Neural progenitor cell (in vitro differentiated cells): ENCODE results near the gene AASDHPPT. TPM values are rescaled to one million over a fixed set of nuclear protein-coding genes. Genes with fewer than 3 reads are reported as not detected.

Experiments
- DNase-seq: peaks from one replicate; pipeline ENCODE4 v3.0.0-alpha.2; 2016; ENCODE audit warnings: low spot score
- H2AFZ ChIP-seq: fragments of 200-600 bp; sonication (generic); replicated peaks from 2 replicates; pipeline ENCODE4 v1.6.1; 2016; ENCODE audit warnings: antibody characterized with exemption
- H3F3A ChIP-seq: fragments of 200-600 bp; sonication (generic); 2 replicates; pipeline ENCODE4 v1.6.1; 2016; ENCODE audit warnings: antibody characterized with exemption, low read depth
- H3K27ac ChIP-seq: fragments of 200-600 bp; sonication (generic); 2 replicates; pipeline ENCODE4 v1.5.1; 2016; ENCODE audit warnings: mild to moderate bottlenecking
- H3K27me3 ChIP-seq: fragments of 200-600 bp; sonication (generic); 2 replicates; pipeline ENCODE4 v1.6.1; 2016; ENCODE audit warnings: mild to moderate bottlenecking, moderate library complexity
- H3K36me3 ChIP-seq: fragments of 200-600 bp; sonication (generic); 2 replicates; pipeline ENCODE4 v1.5.1; 2016
- H3K4me1 ChIP-seq: fragments of 200-600 bp; sonication (generic); 2 replicates; pipeline ENCODE4 v1.6.1; 2016; ENCODE audit warnings: mixed run types
- H3K4me2 ChIP-seq: fragments of 200-600 bp; sonication (generic); 2 replicates; pipeline ENCODE4 v1.6.1; 2016
- H3K4me3 ChIP-seq: fragments of 200-600 bp; sonication (generic); 2 replicates; pipeline ENCODE4 v1.5.1; 2016
- H3K79me2 ChIP-seq: fragments of 200-600 bp; sonication (generic); 2 replicates; pipeline ENCODE4 v1.6.1; 2016; ENCODE audit warnings: low read depth
- H3K9ac ChIP-seq: fragments of 200-600 bp; sonication (generic); 2 replicates; pipeline ENCODE4 v1.6.1; 2016
- H3K9me3 ChIP-seq: fragments of 200-600 bp; sonication (generic); 2 replicates; pipeline ENCODE4 v1.5.1; 2016; ENCODE audit warnings: low read depth
- H4K20me1 ChIP-seq: fragments of 200-600 bp; sonication (generic); 2 replicates; pipeline ENCODE4 v1.6.1; 2016; ENCODE audit warnings: low read depth
- H3K27ac Mint-ChIP-seq: 3 replicates; pipeline ENCODE4 v1.8.0; 2021; ENCODE audit warnings: mixed read lengths
- H3K27me3 Mint-ChIP-seq: 2 replicates; pipeline ENCODE4 v1.8.0; 2022; ENCODE audit warnings: low read depth, mild to moderate bottlenecking, inconsistent platforms, moderate library complexity, mixed read lengths; ENCODE audit not compliant: insufficient read depth
- H3K36me3 Mint-ChIP-seq: 3 replicates; pipeline ENCODE4 v1.8.0; 2021; ENCODE audit warnings: mixed read lengths
- H3K4me1 Mint-ChIP-seq: 3 replicates; pipeline ENCODE4 v1.8.0; 2021; ENCODE audit warnings: mixed read lengths
- H3K4me3 Mint-ChIP-seq: 3 replicates; pipeline ENCODE4 v1.8.0; 2021; ENCODE audit warnings: mild to moderate bottlenecking, moderate library complexity, mixed read lengths
- H3K9me3 Mint-ChIP-seq: 3 replicates; pipeline ENCODE4 v1.8.0; 2020; ENCODE audit warnings: mixed read lengths
- CTCF ChIP-seq: fragments of 200-600 bp; sonication (generic); IDR thresholded peaks from 2 replicates; pipeline ENCODE4 v1.5.1; 2017; ENCODE audit warnings: antibody characterized with exemption, mild to moderate bottlenecking
- EZH2 ChIP-seq: fragments of 200-600 bp; sonication (generic); IDR thresholded peaks from 2 replicates; pipeline ENCODE4 v1.6.1; 2017; ENCODE audit warnings: antibody characterized with exemption, mild to moderate bottlenecking, moderate library complexity
- EZH2phosphoT487 ChIP-seq: fragments of 200-600 bp; sonication (generic); IDR thresholded peaks from 2 replicates; pipeline ENCODE4 v1.6.1; 2017; ENCODE audit warnings: antibody characterized with exemption
- total RNA-seq: library from RNA; depleted of rRNA; stranded (reverse); fragments of >200 nt; gene quantifications from 2 replicates; pipeline ENCODE4 v1.2.3, GENCODE V29; 2015; ENCODE audit warnings: low replicate concordance

AASDHPPT gene
- total RNA-seq, 1 donor from 2014 or later, result 127 TPM

- TF ChIP-seq CTCF (no peak), EZH2 (no peak), EZH2phosphoT487 (no peak)
- Histone ChIP-seq H3K4me1 (no peaks in the 10 kb centered on the region), H3F3A (no peaks in the 10 kb centered on the region), H3K27ac (no peak overlapping the region), H3K9me3 (no peaks in the 10 kb centered on the region), H3K4me2 (no peak overlapping the region), H3K4me3 (no peak overlapping the region), H3K9ac (no peak overlapping the region), H3K36me3 (no peaks in the 10 kb centered on the region), H4K20me1 (no peaks in the 10 kb centered on the region), H3K27me3 (no peaks in the 10 kb centered on the region), H3K79me2 (no peaks in the 10 kb centered on the region), H2AFZ (no peak overlapping the region)
- H3K4me3 Mint-ChIP-seq, result no peak overlapping the region
- H3K36me3 Mint-ChIP-seq, result no peaks in the 10 kb centered on the region
- H3K4me1 Mint-ChIP-seq, result no peaks in the 10 kb centered on the region
- H3K27ac Mint-ChIP-seq, result no peak overlapping the region
- H3K9me3 Mint-ChIP-seq, result no peaks in the 10 kb centered on the region
- H3K27me3 Mint-ChIP-seq, result no peaks in the 10 kb centered on the region
- DNase-seq, result peak; percentile 46
These were observed 54.5 kb downstream of the AASDHPPT start for GRCh38 chr11:106131998-106132397.

GRCh38 chr11:106132582-106133354, 55.3 kb downstream of the AASDHPPT start:
- TF ChIP-seq CTCF, result no peak
- no peak for TF ChIP-seq EZH2phosphoT487
- no peak for TF ChIP-seq EZH2
- Histone ChIP-seq H2AFZ (no peak overlapping the region), H3K27ac (no peak overlapping the region), H3F3A (no peaks in the 10 kb centered on the region), H3K9ac (no peak overlapping the region), H3K9me3 (no peaks in the 10 kb centered on the region), H4K20me1 (no peaks in the 10 kb centered on the region), H3K27me3 (no peaks in the 10 kb centered on the region), H3K79me2 (no peaks in the 10 kb centered on the region), H3K4me1 (no peaks in the 10 kb centered on the region), H3K4me3 (no peak overlapping the region), H3K4me2 (no peak overlapping the region), H3K36me3 (no peaks in the 10 kb centered on the region)
- Mint-ChIP-seq H3K27me3 (no peaks in the 10 kb centered on the region), H3K27ac (no peak overlapping the region), H3K4me3 (no peak overlapping the region), H3K4me1 (no peaks in the 10 kb centered on the region), H3K9me3 (no peaks in the 10 kb centered on the region), H3K36me3 (no peaks in the 10 kb centered on the region)
- DNase-seq, result no peak

GRCh38 chr11:106133529-106133928, 56.1 kb downstream of the AASDHPPT start:
- H4K20me1 ChIP-seq, result no peaks in the 10 kb centered on the region
- H3K36me3 Mint-ChIP-seq, result no peaks in the 10 kb centered on the region
- H3K4me2 ChIP-seq, result no peak overlapping the region
- H3K4me1 ChIP-seq, result no peaks in the 10 kb centered on the region
- H3K4me1 Mint-ChIP-seq, result no peaks in the 10 kb centered on the region
- H3K27ac Mint-ChIP-seq, result no peak overlapping the region
- H3K36me3 ChIP-seq, result no peaks in the 10 kb centered on the region
- H3K9ac ChIP-seq, result no peak overlapping the region
- H3F3A ChIP-seq, result no peaks in the 10 kb centered on the region
- no peak overlapping the region for H3K4me3 Mint-ChIP-seq
- H3K27me3 Mint-ChIP-seq, result no peaks in the 10 kb centered on the region
- no peaks in the 10 kb centered on the region for H3K27me3 ChIP-seq
- H3K4me3 ChIP-seq, result no peak overlapping the region
- no peaks in the 10 kb centered on the region for H3K9me3 ChIP-seq
- no peak for DNase-seq
- TF ChIP-seq EZH2 (no peak), EZH2phosphoT487 (no peak), CTCF (peak; percentile 36)
- H2AFZ ChIP-seq, result no peak overlapping the region
- H3K79me2 ChIP-seq, result no peaks in the 10 kb centered on the region
- no peaks in the 10 kb centered on the region for H3K9me3 Mint-ChIP-seq
- no peak overlapping the region for H3K27ac ChIP-seq
